ENCODE data around the gene PHLDB2.

- TF ChIP-seq POLR2A (IDR thresholded peaks at IDR 0.05) (no peak), CTCF (IDR thresholded peaks at IDR 0.05) (no peak)
Observed at GRCh38 chr3:111813441-111813840, 45.6 kb upstream of the PHLDB2 start.

Data from breast epithelium (tissue), 3 donors.